Stimulated activated naive B cell treated with anti-CD40 and anti-IgM and Interleukin-4, amounts not matched to agents 10 μg/mL and 1 μg/mL and 100 μg/mL, for 72 hours (primary cell): ENCODE measurements around the gene PHPT1.
A peak's percentile ranks its signal among the peaks of the same experiment; 100 is the strongest.

Source experiments
- ATAC-seq, 2 donors: fragments of 150-1000 bp; cut with Tn5 transposase; replicated peaks; 2 replicates each; pipeline ENCODE4 v1.10.0; 2021; ENCODE audit warnings: moderate library complexity in 1 of 2
- DNase-seq: peaks from one replicate; pipeline ENCODE4 v3.0.0; 2021
- H3K27ac Mint-ChIP-seq: one replicate; pipeline ENCODE4 v1.8.0; 2022; ENCODE audit warnings: mild to moderate bottlenecking, mixed read lengths
- H3K27me3 Mint-ChIP-seq, 2 donors: one replicate each; pipeline ENCODE4 v1.8.0; 2022; ENCODE audit warnings: mixed read lengths in 2 of 2
- H3K36me3 Mint-ChIP-seq, 2 donors: one replicate each; pipeline ENCODE4 v1.8.0; 2022; ENCODE audit warnings: mixed read lengths in 2 of 2, mild to moderate bottlenecking in 1 of 2
- H3K4me1 Mint-ChIP-seq, 2 donors: one replicate each; pipeline ENCODE4 v1.8.0; 2022; ENCODE audit warnings: mixed read lengths in 2 of 2, mild to moderate bottlenecking in 1 of 2
- H3K4me3 Mint-ChIP-seq, 2 donors: one replicate each; pipeline ENCODE4 v1.8.0; 2022; ENCODE audit warnings: mild to moderate bottlenecking in 2 of 2, mixed read lengths in 2 of 2, moderate library complexity in 1 of 2
- H3K9me3 Mint-ChIP-seq, 2 donors: one replicate each; pipeline ENCODE4 v1.8.0; 2022; ENCODE audit warnings: mixed read lengths in 2 of 2, mild to moderate bottlenecking in 1 of 2

Gene PHPT1

DNA sequence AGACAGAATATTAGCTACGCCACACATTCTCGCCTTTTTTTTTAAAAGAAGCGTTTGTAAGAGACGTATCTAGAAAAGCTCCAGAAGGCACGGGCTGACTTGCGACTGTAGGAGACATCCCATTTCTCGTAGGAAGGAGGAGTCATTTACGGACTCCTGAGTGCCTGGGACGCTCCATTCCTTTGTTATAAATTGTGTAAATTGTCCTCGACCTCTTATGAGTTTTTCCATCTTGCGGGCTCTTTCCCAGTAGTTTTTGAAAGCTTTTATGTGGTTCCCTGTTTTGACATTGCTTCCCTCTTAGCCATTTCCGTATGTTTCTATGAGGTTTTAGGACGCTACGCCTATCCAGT is 40.4 kb upstream of the PHPT1 start:
- no peak for DNase-seq
- peak overlapping the region; percentile 83 to 84 for H3K4me3 Mint-ChIP-seq
- H3K27ac Mint-ChIP-seq, result peak overlapping the region; percentile 91
- H3K9me3 Mint-ChIP-seq, result no peaks in the 10 kb centered on the region
- H3K4me1 Mint-ChIP-seq, result peaks cover 19 to 50% of the 10 kb centered on the region in 2 donors
- peaks cover 23 to 33% of the 10 kb centered on the region in 2 donors for H3K36me3 Mint-ChIP-seq
- no peak for ATAC-seq
- no peaks in the 10 kb centered on the region for H3K27me3 Mint-ChIP-seq

DNA sequence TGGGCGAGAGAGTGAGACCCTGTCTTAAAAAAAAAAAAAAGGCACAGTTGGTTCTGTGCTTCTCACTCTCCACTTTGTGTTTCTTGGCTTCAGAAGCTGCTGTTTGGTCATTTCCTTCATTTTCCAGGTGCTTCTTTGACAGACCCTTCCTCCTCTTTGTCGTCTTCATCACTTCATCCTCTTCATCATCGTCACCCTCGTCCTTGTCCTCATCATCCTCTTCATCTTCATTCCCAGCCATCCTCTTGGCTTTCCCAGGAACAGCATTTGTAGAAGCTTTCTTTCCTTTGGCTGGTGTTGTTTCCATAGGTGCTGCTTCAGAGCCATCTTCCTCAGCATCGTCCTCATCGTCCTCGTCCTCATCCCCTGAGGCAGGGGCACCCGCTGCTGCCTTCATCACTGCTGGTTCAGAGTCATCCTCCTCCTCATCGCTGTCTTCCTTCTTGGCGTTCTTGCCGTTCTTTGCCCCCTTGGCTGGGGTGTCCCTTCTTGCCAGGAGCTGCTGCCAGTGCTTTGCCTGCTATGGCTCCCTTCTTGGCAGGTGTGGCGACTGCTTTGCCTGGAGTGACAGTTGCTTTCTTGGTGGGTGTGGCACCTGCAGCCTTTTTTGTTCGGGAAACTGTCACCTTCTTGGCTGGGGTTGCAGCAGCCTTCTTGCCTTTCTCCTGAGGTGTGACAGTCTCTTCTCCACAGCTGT is 34.3 kb upstream of the PHPT1 start:
- DNase-seq, result no peak
- no peak for ATAC-seq
- Mint-ChIP-seq H3K4me1 (peaks cover 18 to 32% of the 10 kb centered on the region in 2 donors), H3K27me3 (no peaks in the 10 kb centered on the region), H3K9me3 (no peaks in the 10 kb centered on the region), H3K27ac (no peak overlapping the region), H3K4me3 (peak overlapping the region in 1 of 2 donors; percentile 10), H3K36me3 (peaks cover 52 to 55% of the 10 kb centered on the region in 2 donors)

DNA sequence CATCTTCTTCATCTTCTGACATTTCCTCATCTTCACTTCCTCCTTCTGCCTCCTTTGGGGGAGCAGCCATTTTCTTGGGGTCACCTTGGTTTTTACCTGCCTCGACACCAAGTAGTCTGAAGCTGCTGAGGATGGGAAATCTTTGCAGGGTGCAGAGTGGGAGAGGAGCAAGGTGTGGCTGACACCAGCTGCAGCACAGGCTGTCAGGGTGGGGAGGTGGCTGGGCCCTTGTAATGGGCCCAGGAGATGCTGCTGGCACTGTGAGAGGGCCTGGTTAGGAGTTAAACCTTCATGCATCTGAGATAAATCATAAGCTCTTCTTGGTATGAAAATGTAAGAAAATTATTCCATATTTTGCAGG is 33.8 kb upstream of the PHPT1 start:
- Mint-ChIP-seq H3K9me3 (no peaks in the 10 kb centered on the region), H3K4me1 (peaks cover 16 to 29% of the 10 kb centered on the region in 2 donors), H3K4me3 (no peak overlapping the region), H3K27me3 (no peaks in the 10 kb centered on the region), H3K27ac (no peak overlapping the region), H3K36me3 (peaks cover 51 to 52% of the 10 kb centered on the region in 2 donors)
- DNase-seq (no peak), ATAC-seq (no peak)

DNA sequence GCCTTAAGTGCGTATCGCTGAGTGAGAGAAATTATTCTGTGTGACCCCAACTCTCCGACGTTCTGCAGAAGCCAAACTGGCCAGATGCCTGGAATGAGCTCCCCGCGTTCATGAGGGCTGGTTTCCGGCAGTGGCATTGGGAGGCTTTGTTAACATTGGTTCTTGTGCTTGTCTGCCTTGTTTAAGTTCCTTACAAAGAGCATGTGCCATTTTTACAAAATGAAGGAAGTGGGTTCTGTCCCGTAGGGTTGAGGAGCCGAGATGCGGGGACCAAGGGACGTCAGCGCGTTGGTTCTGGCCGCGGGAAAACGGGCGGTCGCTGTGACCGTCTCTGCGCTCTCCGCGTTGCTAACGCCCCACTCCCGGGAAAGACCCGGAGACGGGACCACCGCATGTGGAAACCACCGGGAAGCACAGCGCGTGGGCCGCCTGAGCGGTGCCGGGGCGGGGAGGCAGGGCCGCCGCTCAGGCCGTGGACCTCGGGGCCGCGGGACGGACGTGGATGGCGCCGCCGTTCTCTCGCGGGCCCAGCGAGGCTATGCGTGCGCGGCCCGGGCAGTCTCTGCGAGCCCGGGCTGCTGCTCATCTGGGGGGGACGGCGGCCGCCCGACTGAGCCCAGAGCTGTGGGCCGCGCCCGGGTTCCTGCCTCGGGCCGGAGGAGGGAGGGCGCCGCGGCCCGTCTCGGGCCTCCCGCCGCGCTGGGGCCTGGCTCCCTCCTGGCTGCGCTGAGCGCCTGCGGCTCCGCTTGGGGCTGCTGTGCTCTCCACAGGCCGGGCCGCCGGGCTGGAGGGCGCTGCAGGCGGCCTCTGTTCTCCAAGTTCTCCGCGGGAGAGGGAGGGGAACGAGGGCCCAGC is 28.0 kb upstream of the PHPT1 start:
- H3K9me3 Mint-ChIP-seq, result no peaks in the 10 kb centered on the region
- peaks cover 7 to 10% of the 10 kb centered on the region in 2 donors for H3K4me1 Mint-ChIP-seq
- ATAC-seq (peak; percentile 29 to 33), DNase-seq (no peak)
- no peak overlapping the region for H3K27ac Mint-ChIP-seq
- peaks cover 35 to 39% of the 10 kb centered on the region in 2 donors for H3K36me3 Mint-ChIP-seq
- peak overlapping the region; percentile 73 to 80 for H3K4me3 Mint-ChIP-seq
- no peaks in the 10 kb centered on the region for H3K27me3 Mint-ChIP-seq

DNA sequence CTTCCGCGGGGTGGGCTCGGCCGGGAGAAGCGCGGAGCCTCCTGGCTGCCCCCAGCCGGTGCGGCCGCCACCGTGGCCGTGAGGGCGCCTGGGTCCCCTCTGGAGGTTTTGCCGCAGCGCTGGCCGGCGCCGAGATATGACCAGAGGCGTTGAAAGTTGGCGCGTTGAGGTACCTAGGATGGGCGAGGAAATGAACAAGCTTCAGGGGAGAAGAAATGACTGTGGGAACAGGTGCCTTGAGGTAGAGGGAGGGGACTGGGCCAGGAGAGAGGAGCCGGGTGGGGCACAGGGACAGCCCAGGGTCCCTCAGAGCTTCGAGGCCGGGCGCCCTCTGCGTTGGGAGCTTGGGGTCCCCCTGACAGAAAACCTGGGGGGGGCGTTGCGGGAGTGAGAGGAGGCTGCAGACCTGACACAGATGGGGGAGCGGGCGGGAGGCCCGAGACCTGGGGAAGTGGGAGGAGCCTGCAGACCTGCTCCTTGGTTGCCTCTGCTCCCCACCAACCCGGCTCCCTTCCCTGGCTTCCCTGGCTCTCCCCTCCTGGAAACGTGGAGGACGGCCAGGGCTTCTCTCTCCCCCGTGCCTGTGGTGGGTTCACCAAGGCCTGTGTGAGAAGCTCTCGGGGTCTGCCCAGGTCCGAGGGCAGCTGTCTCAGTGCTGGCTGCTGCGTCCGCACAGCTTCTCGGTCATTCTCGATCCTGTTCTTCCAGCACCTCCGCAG is 27.2 kb upstream of the PHPT1 start:
- no peak for DNase-seq
- Mint-ChIP-seq H3K4me3 (no peak overlapping the region), H3K27me3 (no peaks in the 10 kb centered on the region), H3K27ac (no peak overlapping the region), H3K4me1 (peaks cover 7 to 10% of the 10 kb centered on the region in 2 donors), H3K36me3 (peaks cover 33 to 38% of the 10 kb centered on the region in 2 donors), H3K9me3 (no peaks in the 10 kb centered on the region)
- ATAC-seq, result no peak

DNA sequence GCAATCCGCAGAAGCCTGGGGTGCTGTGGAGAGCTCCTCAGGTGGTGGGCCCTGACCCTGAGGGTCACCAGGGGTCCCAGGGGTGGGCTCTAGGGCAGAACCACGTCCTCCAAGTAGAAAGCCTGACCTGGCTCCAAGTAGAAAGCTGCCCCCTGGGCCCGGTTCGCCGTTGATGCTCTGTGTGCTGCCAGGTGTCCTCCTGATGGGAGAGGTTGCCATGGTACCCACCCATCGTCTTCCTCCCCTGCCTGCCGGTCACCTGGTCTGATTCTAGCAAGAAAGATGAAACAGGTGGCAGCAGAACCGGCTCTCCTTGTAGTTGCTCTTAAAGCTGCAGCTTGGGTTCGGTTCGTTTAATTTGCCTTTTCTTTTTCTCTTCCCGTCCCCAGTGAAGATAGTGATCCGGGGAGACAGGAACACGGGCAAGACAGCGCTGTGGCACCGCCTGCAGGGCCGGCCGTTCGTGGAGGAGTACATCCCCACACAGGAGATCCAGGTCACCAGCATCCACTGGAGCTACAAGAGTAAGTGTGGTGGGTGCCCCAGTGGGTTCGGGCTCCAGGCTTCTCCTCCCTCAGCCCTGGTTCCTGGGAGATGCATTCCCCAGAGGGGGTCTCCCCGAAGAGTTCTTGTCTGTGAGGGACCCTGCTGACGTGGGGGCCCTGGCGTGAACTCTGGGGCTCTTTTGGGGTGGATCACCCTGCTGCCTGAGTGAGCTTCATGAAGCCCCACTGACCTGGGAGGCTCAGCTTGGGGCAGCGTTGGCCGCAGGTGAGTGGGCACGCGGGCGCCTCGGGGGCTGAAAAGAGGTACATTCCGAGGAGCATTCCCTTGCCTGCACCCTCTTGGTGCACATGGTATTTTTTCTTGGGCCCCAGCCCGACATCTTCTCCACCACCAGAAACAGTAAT is 25.8 kb upstream of the PHPT1 start:
- H3K36me3 Mint-ChIP-seq, result peaks cover 32 to 40% of the 10 kb centered on the region in 2 donors
- H3K27ac Mint-ChIP-seq, result no peak overlapping the region
- ATAC-seq (no peak), DNase-seq (no peak)
- no peaks in the 10 kb centered on the region for H3K9me3 Mint-ChIP-seq
- peaks cover 7 to 10% of the 10 kb centered on the region in 2 donors for H3K4me1 Mint-ChIP-seq
- H3K27me3 Mint-ChIP-seq, result no peaks in the 10 kb centered on the region
- no peak overlapping the region for H3K4me3 Mint-ChIP-seq

DNA sequence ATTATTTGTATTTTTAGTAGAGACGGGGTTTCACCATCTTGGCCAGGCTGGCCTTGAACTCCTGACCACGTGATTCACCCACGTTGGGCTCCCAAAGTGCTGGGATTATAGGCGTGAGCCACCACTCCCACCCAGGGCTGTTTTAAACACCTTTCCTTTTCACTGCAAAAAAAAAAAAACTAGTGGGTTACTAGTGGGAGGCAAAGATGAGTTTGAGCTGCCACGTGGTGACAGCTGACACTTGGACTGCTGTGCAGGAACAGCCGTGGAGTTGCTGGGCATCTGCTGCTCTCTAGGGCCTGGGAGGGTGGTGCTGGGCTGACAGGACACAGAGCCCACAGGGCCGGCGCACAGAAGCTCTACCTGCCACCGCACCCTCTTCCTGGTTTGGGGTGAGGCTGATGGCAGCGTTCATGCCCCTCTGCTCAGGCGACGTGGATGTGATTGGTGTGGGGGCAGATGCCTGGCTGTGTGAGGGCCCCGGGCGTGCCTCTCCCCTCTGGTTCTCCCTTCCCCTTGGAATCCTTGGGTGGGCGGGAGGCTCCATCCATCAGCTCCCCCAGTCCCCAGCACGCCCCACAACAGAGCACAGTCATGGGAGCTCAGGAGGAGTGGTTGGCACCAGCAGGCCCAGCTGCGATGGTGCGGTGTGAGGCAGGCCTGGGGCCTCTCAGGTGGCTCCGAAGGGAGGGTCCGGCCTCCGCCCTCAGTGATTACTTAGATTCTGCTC is 24.5 kb upstream of the PHPT1 start:
- no peak overlapping the region for H3K4me3 Mint-ChIP-seq

DNA sequence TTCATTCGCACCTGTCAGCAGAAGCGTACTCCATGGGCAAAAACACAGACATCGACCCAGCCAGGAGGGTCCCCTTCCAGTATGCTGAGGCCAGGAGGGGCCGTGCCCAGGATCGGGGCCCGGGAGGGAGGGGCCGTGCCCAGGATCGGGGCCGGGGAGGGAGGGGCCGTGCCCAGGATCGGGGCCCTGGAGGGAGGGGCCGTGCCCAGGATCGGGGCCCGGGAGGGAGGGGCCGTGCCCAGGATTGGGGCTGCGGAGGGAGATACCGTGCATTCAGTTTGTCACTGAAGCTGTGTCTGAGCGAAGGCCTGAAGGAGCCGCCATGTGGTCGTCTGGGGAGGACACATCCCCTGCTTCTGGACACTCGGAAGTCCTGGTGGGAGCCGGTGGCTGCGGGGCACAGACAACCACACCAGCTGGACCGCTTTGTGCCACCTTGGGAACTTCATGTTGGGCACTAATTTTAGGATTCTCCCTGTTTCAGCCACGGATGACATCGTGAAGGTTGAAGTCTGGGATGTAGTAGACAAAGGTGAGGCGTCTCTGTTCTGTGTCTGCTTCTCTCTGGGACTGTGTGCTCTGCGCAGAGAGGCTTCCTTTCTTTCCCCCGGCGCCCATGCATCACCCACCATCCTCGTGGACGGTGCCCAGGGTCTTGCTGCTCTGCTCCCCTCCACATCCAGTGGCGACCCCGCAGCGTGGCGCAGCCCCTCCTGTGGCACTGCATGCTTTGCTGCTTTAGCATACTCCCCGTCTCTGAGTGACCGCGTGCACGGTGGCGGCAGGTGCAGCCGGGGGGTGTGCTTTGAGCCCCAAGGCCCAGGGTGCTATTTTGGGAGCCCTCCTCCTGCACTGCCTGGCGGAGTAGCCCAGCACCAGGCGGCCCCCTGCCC is 23.7 kb upstream of the PHPT1 start:
- Mint-ChIP-seq H3K27me3 (no peaks in the 10 kb centered on the region), H3K36me3 (peaks cover 36 to 40% of the 10 kb centered on the region in 2 donors), H3K4me3 (no peak overlapping the region), H3K27ac (no peak overlapping the region), H3K9me3 (no peaks in the 10 kb centered on the region), H3K4me1 (peaks cover 7 to 8% of the 10 kb centered on the region in 2 donors)
- ATAC-seq (no peak), DNase-seq (no peak)

More for the DNA sequence above, 24.5 kb upstream of the PHPT1 start:
- peaks cover 31 to 38% of the 10 kb centered on the region in 2 donors for H3K36me3 Mint-ChIP-seq
- no peaks in the 10 kb centered on the region for H3K27me3 Mint-ChIP-seq
- no peak overlapping the region for H3K27ac Mint-ChIP-seq
- no peak for ATAC-seq
- peaks cover 7 to 10% of the 10 kb centered on the region in 2 donors for H3K4me1 Mint-ChIP-seq
- H3K9me3 Mint-ChIP-seq, result no peaks in the 10 kb centered on the region
- no peak for DNase-seq

DNA sequence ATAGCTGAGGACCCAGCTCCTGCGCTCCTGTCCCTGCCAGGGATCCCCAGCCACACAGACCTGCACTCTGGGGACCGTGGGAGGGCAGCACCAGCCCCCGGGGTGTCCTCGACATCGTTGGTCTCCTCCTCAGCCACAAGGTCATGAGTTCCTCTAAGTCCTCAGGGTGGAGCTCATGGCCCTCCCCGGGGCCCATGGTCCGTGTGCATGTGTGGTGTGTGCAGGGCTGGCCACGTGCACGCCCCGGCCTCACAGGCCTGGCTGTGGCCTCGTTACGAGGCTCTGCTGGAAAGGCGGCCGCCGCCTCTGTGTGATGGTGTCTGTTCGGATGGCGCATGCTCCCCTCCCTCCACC is 23.0 kb upstream of the PHPT1 start:
- Mint-ChIP-seq H3K4me3 (no peak overlapping the region), H3K9me3 (no peaks in the 10 kb centered on the region), H3K27me3 (no peaks in the 10 kb centered on the region), H3K36me3 (peaks cover 36 to 44% of the 10 kb centered on the region in 2 donors), H3K4me1 (peaks cover 1 to 3% of the 10 kb centered on the region in 2 donors), H3K27ac (no peak overlapping the region)
- ATAC-seq (no peak), DNase-seq (no peak)

DNA sequence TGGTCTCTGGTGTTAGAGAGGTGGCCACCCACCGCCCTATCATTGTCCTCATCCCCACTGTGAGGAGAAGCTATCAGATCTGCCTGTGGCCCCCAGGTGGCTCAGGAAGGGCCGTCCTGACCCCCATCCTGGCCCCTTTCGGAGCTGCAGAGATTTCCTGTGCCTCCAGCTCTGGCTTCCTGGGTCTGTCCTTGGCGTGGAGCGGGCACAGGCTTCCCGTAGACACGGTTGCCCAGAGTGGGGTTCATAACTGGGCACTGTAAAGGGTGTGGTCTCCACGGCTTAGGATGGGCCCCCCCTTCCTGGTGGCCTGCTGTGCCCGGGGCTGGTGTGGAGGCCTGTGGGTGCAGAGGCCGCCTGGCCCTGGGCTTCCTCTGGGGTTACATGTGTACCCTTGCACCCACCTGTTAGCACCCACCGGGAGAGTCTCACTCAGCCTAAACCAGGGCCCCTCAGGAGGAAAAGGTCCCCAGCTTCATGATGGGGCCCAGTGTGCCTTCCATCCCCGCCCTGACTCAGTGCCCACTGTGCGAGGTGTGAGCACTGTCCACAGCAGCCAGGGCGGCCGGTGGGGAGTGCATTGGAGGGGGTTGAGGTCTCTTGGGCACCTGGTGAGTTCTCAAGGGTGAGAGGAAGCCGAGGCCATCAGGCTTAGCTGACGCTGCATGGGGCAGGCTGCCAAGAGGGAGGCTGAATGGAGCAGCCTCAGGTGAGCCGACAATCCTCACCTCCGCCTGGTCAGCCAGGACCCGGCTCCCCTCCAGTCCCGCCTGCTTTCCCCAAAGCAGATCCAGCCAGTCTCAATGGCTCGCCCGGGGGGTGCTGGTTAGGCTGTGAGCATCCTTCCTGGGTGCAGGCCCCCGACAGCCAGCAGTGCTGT is 22.3 kb upstream of the PHPT1 start:
- Mint-ChIP-seq H3K4me3 (no peak overlapping the region), H3K4me1 (peaks cover 0 to 2% of the 10 kb centered on the region in 2 donors), H3K27me3 (no peaks in the 10 kb centered on the region), H3K36me3 (peaks cover 43 to 51% of the 10 kb centered on the region in 2 donors), H3K9me3 (no peaks in the 10 kb centered on the region), H3K27ac (no peak overlapping the region)
- ATAC-seq (no peak), DNase-seq (no peak)

DNA sequence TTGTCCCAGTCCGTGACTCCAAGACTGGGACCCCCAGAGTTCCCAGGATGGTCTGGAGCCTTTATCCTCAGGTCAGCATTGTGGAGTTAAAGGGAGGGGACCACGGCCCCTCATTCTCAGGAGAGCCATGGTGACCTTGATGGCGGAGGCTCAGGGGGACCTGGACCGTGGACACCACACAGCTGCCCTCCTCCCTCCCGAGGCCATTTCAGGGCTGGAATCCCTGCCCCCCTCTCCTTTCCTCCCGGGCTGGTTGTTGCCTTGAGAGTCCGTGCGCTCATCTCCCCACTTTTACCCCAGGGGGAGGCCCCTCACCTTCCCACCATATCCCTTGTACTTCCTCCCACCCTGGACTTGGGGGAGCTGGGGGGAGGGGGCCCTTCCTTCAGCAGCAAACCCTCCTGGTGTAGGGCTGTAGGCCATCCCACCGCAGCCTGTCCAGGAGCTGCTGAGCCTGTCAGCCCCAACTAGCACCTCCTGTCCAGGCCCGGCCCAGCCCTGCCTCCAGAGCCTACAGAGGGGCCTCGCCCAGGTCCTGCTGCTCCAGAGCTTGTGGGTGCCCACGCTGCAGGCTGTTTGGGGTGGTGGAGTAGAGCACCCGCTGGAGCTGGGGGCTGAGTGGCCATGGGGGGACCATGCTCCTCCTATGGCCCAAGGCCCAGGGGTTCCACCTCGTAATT is 21.3 kb upstream of the PHPT1 start:
- H3K9me3 Mint-ChIP-seq, result no peaks in the 10 kb centered on the region
- peaks cover 49 to 51% of the 10 kb centered on the region in 2 donors for H3K36me3 Mint-ChIP-seq
- no peaks in the 10 kb centered on the region for H3K27me3 Mint-ChIP-seq
- peak overlapping the region; percentile 73 for H3K27ac Mint-ChIP-seq
- no peak for ATAC-seq
- H3K4me3 Mint-ChIP-seq, result no peak overlapping the region
- H3K4me1 Mint-ChIP-seq, result peaks cover 0 to 2% of the 10 kb centered on the region in 2 donors
- no peak for DNase-seq
